Activated CD8-positive, alpha-beta memory T cell treated with anti-CD3 and anti-CD28 coated beads for 1 hour (primary cell): ENCODE measurements around the gene GAB1.

ENCODE experiments used
- DNase-seq, 2 donors: peaks; one replicate each; pipeline ENCODE4 v3.0.0-alpha.2; 2020; ENCODE audit warnings: low read depth in 1 of 2; ENCODE audit errors: extremely low read depth in 1 of 2

Gene GAB1

GRCh38 chr4:143407888-143408287 is 71.2 kb downstream of the GAB1 start:
- DNase-seq, result no peak

- DNase-seq, result no peak
These were observed 73.3 kb downstream of the GAB1 start for GRCh38 chr4:143410015-143410414.

- DNase-seq, result no peak
These were observed 75.1 kb downstream of the GAB1 start for GRCh38 chr4:143411527-143412419.

- no peak for DNase-seq
These were observed 75.7 kb downstream of the GAB1 start for GRCh38 chr4:143412420-143412758.

GRCh38 chr4:143417679-143418403 is 81.2 kb downstream of the GAB1 start:
- DNase-seq, result no peak

GRCh38 chr4:143420227-143420626 is 83.6 kb downstream of the GAB1 start:
- DNase-seq, result no peak

- no peak for DNase-seq
These were observed 84.9 kb downstream of the GAB1 start for GRCh38 chr4:143421609-143422008.

- DNase-seq, result no peak
These were observed 87.6 kb downstream of the GAB1 start for GRCh38 chr4:143424276-143424675.

GRCh38 chr4:143431526-143432257 is 95.0 kb downstream of the GAB1 start:
- no peak for DNase-seq

GRCh38 chr4:143432258-143432591 is 95.5 kb downstream of the GAB1 start:
- no peak for DNase-seq

GRCh38 chr4:143433231-143433630 is 96.6 kb downstream of the GAB1 start:
- no peak for DNase-seq

GRCh38 chr4:143435955-143436354 is 99.3 kb downstream of the GAB1 start:
- no peak for DNase-seq

GRCh38 chr4:143437476-143437875 is 100.8 kb downstream of the GAB1 start:
- no peak for DNase-seq

- DNase-seq, result no peak
These were observed 101.3 kb downstream of the GAB1 start for GRCh38 chr4:143437937-143438336.

- DNase-seq, result no peak
These were observed 102.0 kb downstream of the GAB1 start for GRCh38 chr4:143438710-143439109.

- no peak for DNase-seq
These were observed 104.4 kb downstream of the GAB1 start for GRCh38 chr4:143441109-143441508.

GRCh38 chr4:143441678-143442077 is 105.0 kb downstream of the GAB1 start:
- DNase-seq, result no peak

GRCh38 chr4:143443728-143444127 is 107.1 kb downstream of the GAB1 start:
- DNase-seq, result no peak

GRCh38 chr4:143451186-143451585 is 114.5 kb downstream of the GAB1 start:
- no peak for DNase-seq

- no peak for DNase-seq
These were observed 118.5 kb downstream of the GAB1 start for GRCh38 chr4:143455211-143455610.

- DNase-seq, result no peak
These were observed 122.3 kb downstream of the GAB1 start for GRCh38 chr4:143458966-143459365.
